GM12878 (cell line): ENCODE measurements around the gene LRRC23. TPM values are rescaled to one million over a fixed set of nuclear protein-coding genes. Genes with fewer than 3 reads are reported as not detected.

Source experiments
- ATAC-seq: fragments of 200-7000 bp; cut with Tn5 transposase; 3 replicates; pipeline ENCODE4 v1.9.1; 2020; ENCODE audit warnings: mild to moderate bottlenecking, moderate library complexity
- BruUV-seq: library from RNA; stranded (reverse); fragments of 400-500 nt; replicated peaks from 2 replicates; lab custom pipeline; 2021; lab: Mats Ljungman, UMichigan
- CTCF ChIA-PET: fragments of 300-600 bp; sonication (Branson Sonifier 250); formaldehyde crosslinking; extraction: SDS; loops from one replicate; lab custom pipeline; 2021; ENCODE audit warnings: inconsistent platforms; lab: Yijun Ruan, JAX
- POLR2A ChIA-PET: fragments of 350-600 bp; formaldehyde crosslinking; extraction: SDS; loops from one replicate; lab custom pipeline; 2021; ENCODE audit warnings: inconsistent platforms; lab: Charles Lee
- RAD21 ChIA-PET: fragments of 300-600 bp; sonication (Branson Sonifier 250); formaldehyde crosslinking; loops from one replicate; lab custom pipeline; 2023; ENCODE audit warnings: antibody characterized with exemption; ENCODE audit not compliant: unreplicated experiment; lab: Charles Lee
- SMC1A ChIA-PET: fragments of 300-600 bp; sonication (Branson Sonifier 250); formaldehyde crosslinking; loops from one replicate; lab custom pipeline; 2023; ENCODE audit not compliant: unreplicated experiment, uncharacterized antibody; lab: Charles Lee
- DNase-seq: peaks from one replicate; pipeline ENCODE4 v3.0.0-alpha.2; 2011; ENCODE audit warnings: low read depth, low spot score
- FAIRE-seq: peaks from 3 replicates; lab custom pipeline; 2011; peaks lifted over from hg19 to GRCh38; lab: Jason Lieb, UNC
- H2AFZ ChIP-seq: 2 replicates; pipeline ENCODE4 v1.6.0; 2011; ENCODE audit warnings: low read depth, low read length, control low read depth; ENCODE audit not compliant: control insufficient read depth
- H3K27ac ChIP-seq: 2 replicates; pipeline ENCODE4 v1.5.1; 2011; ENCODE audit warnings: control low read depth; ENCODE audit not compliant: control insufficient read depth, insufficient read depth
- H3K27me3 ChIP-seq, 2 experiments: replicated peaks in 1 of 2; 2 replicates each; pipeline versions ENCODE4 v1.6.0 to v1.6.1; 2011; ENCODE audit warnings: low read length in 1 of 2; ENCODE audit not compliant: control insufficient read depth in 2 of 2, insufficient read depth in 2 of 2
- H3K36me3 ChIP-seq, 2 experiments: 2 replicates each; pipeline ENCODE4 v1.5.1; 2011; ENCODE audit warnings: low read length in 1 of 2; ENCODE audit not compliant: control insufficient read depth in 2 of 2, insufficient read depth in 2 of 2
- H3K4me1 ChIP-seq: 2 replicates; pipeline ENCODE4 v1.6.1; 2011; ENCODE audit warnings: mild to moderate bottlenecking, low read length, moderate library complexity, mixed read lengths; ENCODE audit not compliant: control insufficient read depth, insufficient read depth
- H3K4me2 ChIP-seq: 2 replicates; pipeline ENCODE4 v1.6.0; 2011; ENCODE audit warnings: control low read depth; ENCODE audit not compliant: control insufficient read depth, insufficient read depth
- H3K4me3 ChIP-seq: fragments of 200-600 bp; sonication (generic); 2 replicates; pipeline ENCODE4 v1.5.1; 2016
- H3K79me2 ChIP-seq: 2 replicates; pipeline ENCODE4 v1.6.0; 2011; ENCODE audit warnings: low read length; ENCODE audit not compliant: control insufficient read depth, insufficient read depth
- H3K9ac ChIP-seq: 2 replicates; pipeline ENCODE4 v1.8.0; 2011; ENCODE audit warnings: low read length, control low read depth, mixed read lengths; ENCODE audit not compliant: control insufficient read depth, insufficient read depth
- H3K9me3 ChIP-seq: replicated peaks from 3 replicates; pipeline ENCODE4 v1.5.1; 2011; ENCODE audit warnings: mild to moderate bottlenecking, low read length; ENCODE audit not compliant: control insufficient read depth, insufficient read depth
- H4K20me1 ChIP-seq: 2 replicates; pipeline ENCODE4 v1.6.0; 2011; ENCODE audit not compliant: control insufficient read depth, insufficient read depth
- IKZF1 ChIP-seq: fragments of 450-650 bp; conservative IDR thresholded peaks from 2 replicates; pipeline ENCODE4 v1.6.1; 2017; ENCODE audit warnings: antibody characterized with exemption, mild to moderate bottlenecking
- KLF5 ChIP-seq: fragments of 450-650 bp; IDR thresholded peaks from 2 replicates; pipeline ENCODE4 v1.6.1; 2014; ENCODE audit warnings: mild to moderate bottlenecking; ENCODE audit not compliant: partially characterized antibody
- MEF2B ChIP-seq: fragments of 450-650 bp; IDR thresholded peaks from 2 replicates; pipeline ENCODE4 v1.6.1; 2018; ENCODE audit warnings: mild to moderate bottlenecking, moderate library complexity; ENCODE audit not compliant: partially characterized antibody, poor library complexity, severe bottlenecking
- NFYB ChIP-seq: IDR thresholded peaks from 2 replicates; pipeline ENCODE4 v1.6.1; 2011; ENCODE audit warnings: low read depth, mild to moderate bottlenecking, low read length, improper control_type of control experiment, moderate library complexity; ENCODE audit not compliant: insufficient read depth
- NKRF ChIP-seq: fragments of 450-650 bp; conservative IDR thresholded peaks from 2 replicates; pipeline ENCODE4 v1.6.1; 2017; ENCODE audit warnings: mild to moderate bottlenecking, moderate library complexity
- NR2F1 ChIP-seq: fragments of 450-650 bp; conservative IDR thresholded peaks from 2 replicates; pipeline ENCODE4 v1.6.1; 2017; ENCODE audit warnings: mild to moderate bottlenecking
- POLR2AphosphoS2 ChIP-seq: IDR thresholded peaks from 2 replicates; pipeline ENCODE4 v1.6.1; 2011; ENCODE audit warnings: low read depth, mild to moderate bottlenecking, low read length, improper control_type of control experiment, moderate library complexity
- RB1 ChIP-seq: fragments of 450-650 bp; formaldehyde crosslinking; IDR thresholded peaks from 2 replicates; pipeline ENCODE4 v1.6.1; 2017; ENCODE audit warnings: mild to moderate bottlenecking, borderline replicate concordance
- RUNX3 ChIP-seq: IDR thresholded peaks from 2 replicates; pipeline ENCODE4 v1.6.1; 2012; ENCODE audit warnings: low read length, inconsistent platforms
- SKIL ChIP-seq: fragments of 450-650 bp; IDR thresholded peaks from 2 replicates; pipeline ENCODE4 v1.6.1; 2017; ENCODE audit warnings: mild to moderate bottlenecking, low read depth, inconsistent platforms; ENCODE audit not compliant: poor library complexity, severe bottlenecking
- SMAD5 ChIP-seq: IDR thresholded peaks from 2 replicates; pipeline ENCODE4 v1.6.1; 2016; ENCODE audit warnings: antibody characterized with exemption, low read depth
- SMARCA5 ChIP-seq: fragments of 450-650 bp; IDR thresholded peaks from 2 replicates; pipeline ENCODE4 v1.6.1; 2017; ENCODE audit warnings: mild to moderate bottlenecking
- TCF3 ChIP-seq: IDR thresholded peaks from 2 replicates; pipeline ENCODE4 v1.6.1; 2012; ENCODE audit warnings: low read depth, mild to moderate bottlenecking, low read length, borderline replicate concordance; ENCODE audit not compliant: insufficient read depth
- ZNF687 ChIP-seq: fragments of 450-650 bp; IDR thresholded peaks from 2 replicates; pipeline ENCODE4 v1.6.1; 2017; ENCODE audit warnings: mild to moderate bottlenecking, moderate library complexity
- WGBS: methylation state at CpG from one replicate; pipeline ENCODE4 v1.1.6; 2016; ENCODE audit warnings: low lambda C conversion rate; ENCODE audit not compliant: insufficient replicate concordance, insufficient coverage; ENCODE audit errors: missing lambda C conversion rate; 5-methylcytosine and 5-hydroxymethylcytosine counted together
- in situ Hi-C: fragments of 300-500 bp; cut with MboI; formaldehyde crosslinking; loops from 9 replicates; pipeline ENCODE4 v1.14.3; 2018; ENCODE audit warnings: mixed read lengths
- intact Hi-C: fragments of 100-400 bp; cut with micrococcal nuclease; formaldehyde crosslinking; loops from one replicate; pipeline ENCODE4 v1.14.2; 2022; ENCODE audit not compliant: unreplicated experiment
- polyA plus RNA-seq, 11 experiments: library from polyadenylated mRNA; depleted of rRNA in 4 of 11; unstranded in 6 of 11; stranded (reverse) in 5 of 11; fragments of >200 nt; fragmentation: Nextera tagmentation in 4 of 11; fragmentation: Illumina TruSeq in 1 of 11; extraction: Ambion mirVana in 4 of 11; extraction: Trizol in 1 of 11; gene quantifications; 1 replicate in 1 of 11; 2 replicates in 10 of 11; pipeline versions ENCODE4 v1.2.1 to v1.2.3, GENCODE V29; 2011 to 2016; ENCODE audit warnings: inconsistent platforms in 2 of 11, missing spikeins in 2 of 11, low read depth in 1 of 11
- total RNA-seq, 4 experiments: library from RNA; depleted of rRNA in 3 of 4; stranded (reverse); fragments of >200 nt in 3 of 4; fragmentation: Illumina TruSeq in 1 of 4; extraction: Trizol in 1 of 4; gene quantifications; 2 replicates each; pipeline versions ENCODE4 v1.2.1 to v1.2.3, GENCODE V29; 2013 to 2021

The LRRC23 gene
- total and polyA plus RNA-seq, 10 of the 15 experiments (the other 5 are each of a cell fraction or from before 2014, with no cell fraction given) = 1.4 to 6.9 (median 3.4) TPM

GRCh38 chr12:6914246-6914946 lies 9.8 kb downstream of the LRRC23 start, which contains the start of gene ENO2:
Gene ENO2 (plus strand): TSS chr12:6914580. CDS start chr12:6915833, 1,253 bp downstream.
- SMC1A ChIA-PET = interaction anchor here (1.0 to 3.1 kb wide), 3 partner anchors 11 to 30 kb away, joined by 3 to 16 read pairs (median 5); partner anchors contain the start of gene C12orf57
- TF ChIP-seq TCF3 = 0 out of 2 replicates have a peak, but pooled peaks have one; percentile 15
- TF ChIP-seq KLF5 = no peak
- TF ChIP-seq POLR2AphosphoS2 = peak; percentile 43; the same call in 1 of the 2 replicates
- TF ChIP-seq MEF2B = no peak
- peak; percentile 52 for TF ChIP-seq IKZF1
- TF ChIP-seq NFYB = no peak
- peak; percentile 28; the same call in 1 of the 2 replicates for TF ChIP-seq SMARCA5
- TF ChIP-seq SMAD5 = no peak
- TF ChIP-seq NR2F1 = peak; percentile 39; the same call in 1 of the 2 replicates
- peak; percentile 34; the same call in 1 of the 2 replicates for TF ChIP-seq RB1
- TF ChIP-seq NKRF = peak; percentile 64
- TF ChIP-seq RUNX3 = 0 out of 2 replicates have a peak, but pooled peaks have one; percentile 18
- TF ChIP-seq SKIL = no peak
- peak; percentile 38 for TF ChIP-seq ZNF687

More at GRCh38 chr12:6914246-6914946, 9.8 kb downstream of the LRRC23 start, which contains the start of gene ENO2:
- peak; percentile 92 for ATAC-seq
- FAIRE-seq = no peak
- peak within 1 kb of the TSS; percentile 83 for H3K9ac ChIP-seq
- BruUV-seq = no TSS peak
- H4K20me1 ChIP-seq = no peaks in the 10 kb centered on the region
- intact Hi-C loops = no loop called here
- 2% methylated on average over 47 of the region's 68 CpGs for WGBS
- H3K4me1 ChIP-seq = peaks cover 8% of the 10 kb centered on the region; the same call in 1 of the 2 replicates
- H3K9me3 ChIP-seq = no peaks in the 10 kb centered on the region
- no peaks in the 10 kb centered on the region for H3K27me3 ChIP-seq
- RAD21 ChIA-PET = interaction anchor here (1.9 kb wide), 1 partner anchor 23 kb away, joined by 7 read pairs; no protein-coding TSS in a partner anchor
- H3K79me2 ChIP-seq = peaks cover 23% of the 10 kb centered on the region
- peak within 1 kb of the TSS; percentile 100 for H3K4me3 ChIP-seq
- POLR2A ChIA-PET = interaction anchor here (0.6 to 3.0 kb wide), 11 partner anchors 9 to 169 kb away, joined by 3 to 14 read pairs (median 5); partner anchors contain the start of genes C12orf57, RNU7-1 and SPSB2
- in situ Hi-C loops = no loop called here
- no peak for DNase-seq
- H2AFZ ChIP-seq = peak within 1 kb of the TSS; percentile 81
- H3K4me2 ChIP-seq = peak within 1 kb of the TSS; percentile 97
- CTCF ChIA-PET = interaction anchor here (4.2 to 4.6 kb wide), 2 partner anchors 10 to 42 kb away, joined by 18 to 20 read pairs; partner anchors contain the start of gene SPSB2
- H3K36me3 ChIP-seq = peaks cover 2 to 6% of the 10 kb centered on the region in 2 experiments; a peak in 2 of 4 replicates
- peak within 1 kb of the TSS; percentile 59 for H3K27ac ChIP-seq
